GM13977 (cell line): ENCODE results near the gene CA5B.

Experiments used
- DNase-seq: peaks from one replicate; pipeline ENCODE4 v3.0.0; 2012; ENCODE audit warnings: low spot score
- in situ Hi-C: fragments of 300-500 bp; cut with MboI; formaldehyde crosslinking; loops from one replicate; pipeline ENCODE4 v1.12.0; 2022; ENCODE audit warnings: low sequenced_read_pairs, low pct_unique_long_range_greater_than_20kb, mixed read lengths, inconsistent platforms; ENCODE audit not compliant: unreplicated experiment
- TF ChIP-seq, protein P1 (sequence below): IDR thresholded peaks from 2 replicates; pipeline ENCODE4 v1.5.1; 2012; ENCODE audit warnings: mild to moderate bottlenecking, control low read depth; ENCODE audit not compliant: insufficient read depth; ENCODE audit errors: extremely low read depth, missing control alignments

Gene CA5B

DNA sequence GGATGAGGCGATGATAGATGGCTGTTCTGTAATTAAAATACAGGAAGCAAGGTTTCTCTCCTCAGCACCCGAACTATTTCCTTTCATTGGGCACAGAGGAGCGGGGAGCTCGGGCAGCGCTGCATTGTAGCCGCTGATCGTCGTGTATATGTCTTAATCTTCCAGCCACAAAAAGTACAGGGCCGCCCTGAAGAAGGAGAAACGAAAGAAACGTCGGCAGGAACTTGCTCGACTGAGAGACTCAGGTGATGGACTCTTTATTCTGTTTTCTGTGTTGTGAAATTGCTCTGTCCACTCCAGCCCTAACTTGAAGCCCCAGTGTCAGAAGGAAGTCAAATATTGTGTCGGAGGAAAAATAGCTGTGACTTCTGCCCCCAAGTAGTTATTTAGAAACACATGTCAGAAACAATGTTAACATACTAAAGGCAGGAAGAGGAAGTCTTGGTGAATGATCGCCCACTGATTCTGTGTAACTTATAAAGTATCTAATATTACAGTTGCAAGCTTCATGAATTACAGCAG, 52.8 kb downstream of the CA5B start:
- in situ Hi-C loops: no loop called here
- TF ChIP-seq, protein P1, sequence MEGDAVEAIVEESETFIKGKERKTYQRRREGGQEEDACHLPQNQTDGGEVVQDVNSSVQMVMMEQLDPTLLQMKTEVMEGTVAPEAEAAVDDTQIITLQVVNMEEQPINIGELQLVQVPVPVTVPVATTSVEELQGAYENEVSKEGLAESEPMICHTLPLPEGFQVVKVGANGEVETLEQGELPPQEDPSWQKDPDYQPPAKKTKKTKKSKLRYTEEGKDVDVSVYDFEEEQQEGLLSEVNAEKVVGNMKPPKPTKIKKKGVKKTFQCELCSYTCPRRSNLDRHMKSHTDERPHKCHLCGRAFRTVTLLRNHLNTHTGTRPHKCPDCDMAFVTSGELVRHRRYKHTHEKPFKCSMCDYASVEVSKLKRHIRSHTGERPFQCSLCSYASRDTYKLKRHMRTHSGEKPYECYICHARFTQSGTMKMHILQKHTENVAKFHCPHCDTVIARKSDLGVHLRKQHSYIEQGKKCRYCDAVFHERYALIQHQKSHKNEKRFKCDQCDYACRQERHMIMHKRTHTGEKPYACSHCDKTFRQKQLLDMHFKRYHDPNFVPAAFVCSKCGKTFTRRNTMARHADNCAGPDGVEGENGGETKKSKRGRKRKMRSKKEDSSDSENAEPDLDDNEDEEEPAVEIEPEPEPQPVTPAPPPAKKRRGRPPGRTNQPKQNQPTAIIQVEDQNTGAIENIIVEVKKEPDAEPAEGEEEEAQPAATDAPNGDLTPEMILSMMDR: no peak
- peak; percentile 29 for DNase-seq

DNA sequence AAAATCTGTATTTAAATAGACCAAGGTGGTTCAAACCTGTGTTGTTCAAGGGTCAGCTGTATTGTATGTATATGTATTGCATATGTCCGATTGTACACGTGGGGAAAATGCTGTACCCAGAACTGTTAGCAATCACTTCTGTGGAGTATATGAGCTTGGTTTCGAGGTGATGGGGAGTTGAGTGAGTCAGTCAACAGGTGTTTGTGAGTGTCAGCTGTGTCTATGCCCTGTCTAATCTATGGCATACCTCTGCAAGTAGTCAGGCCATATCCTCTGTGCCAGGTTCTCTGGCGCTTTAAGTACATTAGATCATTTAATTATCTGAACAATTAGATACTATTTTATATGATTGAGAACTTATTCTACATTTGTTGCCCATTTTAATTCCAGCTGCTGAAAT, 59.6 kb downstream of the CA5B start:
- TF ChIP-seq, protein P1: no peak
- DNase-seq: no peak
- in situ Hi-C loops: no loop called here

DNA sequence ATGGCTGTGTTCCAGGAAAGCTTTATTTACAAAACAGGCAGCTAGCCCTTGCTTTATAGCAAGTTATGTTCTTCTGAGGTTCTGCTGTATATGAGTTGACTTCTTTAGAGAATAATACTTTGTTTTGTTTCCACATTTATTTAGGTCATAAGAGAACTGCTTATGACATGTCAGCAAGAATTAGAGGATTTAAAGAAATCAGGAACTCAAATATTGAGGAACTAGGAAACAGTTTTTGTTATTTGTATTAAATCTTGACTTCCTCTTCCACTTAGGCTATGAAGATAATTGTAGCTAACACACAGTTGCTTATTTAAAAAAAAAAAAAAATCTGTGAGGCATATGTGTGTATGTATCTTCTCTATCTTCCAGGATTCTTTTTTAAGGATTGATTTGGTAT, 66.5 kb downstream of the CA5B start:
- TF ChIP-seq, protein P1: no peak
- DNase-seq: no peak
- in situ Hi-C loops: no loop called here

DNA sequence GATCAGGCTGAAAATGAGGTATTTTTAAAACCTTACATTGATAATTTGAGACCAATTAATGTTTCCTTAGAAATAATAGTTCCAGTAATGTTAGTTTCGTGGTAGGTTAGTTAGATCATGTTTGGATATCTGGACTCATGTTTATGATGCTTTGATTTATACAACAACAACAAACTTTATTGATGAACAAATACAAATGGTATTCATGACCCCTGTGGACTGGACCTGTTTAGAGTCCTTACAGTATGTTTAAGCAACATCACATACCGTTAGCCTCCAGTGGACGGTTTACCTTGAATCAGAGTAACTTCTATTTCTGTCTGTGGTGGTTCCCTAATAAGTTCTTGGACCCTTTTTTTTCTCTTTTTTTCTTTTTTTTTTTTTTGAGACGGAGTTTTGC, 70.2 kb downstream of the CA5B start:
- no peak for DNase-seq
- TF ChIP-seq, protein P1: no peak
- in situ Hi-C loops: no loop called here

DNA sequence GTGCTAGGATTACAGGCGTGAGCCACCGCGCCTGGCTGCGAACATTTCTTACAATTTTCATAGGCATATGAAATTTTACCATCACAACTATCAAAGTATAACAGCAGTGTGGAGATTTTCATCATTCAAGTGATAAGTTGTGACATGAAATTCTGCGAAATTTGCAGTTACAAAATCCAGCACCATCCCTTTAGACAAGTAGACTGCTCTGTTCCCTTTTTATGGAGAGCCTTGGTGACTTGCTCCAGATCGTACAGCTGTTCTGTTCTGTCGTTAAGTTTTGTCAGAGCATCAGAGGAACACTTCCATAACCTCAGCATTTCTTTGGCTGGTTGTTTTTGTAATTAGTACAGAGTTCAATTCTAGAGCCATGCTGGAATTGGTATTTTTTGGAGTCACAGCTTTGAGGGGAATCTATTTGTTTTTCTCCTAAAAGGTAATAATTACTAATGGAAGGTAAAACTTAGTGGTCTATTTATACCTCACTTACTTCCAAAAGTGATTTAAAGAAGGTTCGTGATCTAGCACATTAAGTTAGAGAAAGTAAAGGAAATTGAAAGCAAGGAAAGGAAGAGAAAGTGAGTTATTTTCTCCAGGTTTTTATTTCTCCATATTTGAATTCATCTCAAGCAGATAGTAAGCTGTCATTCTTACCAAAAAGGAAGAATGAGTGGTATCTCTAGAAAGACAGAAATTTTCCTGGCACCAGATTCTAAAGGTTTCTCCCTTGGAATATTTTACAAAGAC, 74.3 kb downstream of the CA5B start:
- in situ Hi-C loops: no loop called here
- TF ChIP-seq, protein P1: no peak
- no peak for DNase-seq

DNA sequence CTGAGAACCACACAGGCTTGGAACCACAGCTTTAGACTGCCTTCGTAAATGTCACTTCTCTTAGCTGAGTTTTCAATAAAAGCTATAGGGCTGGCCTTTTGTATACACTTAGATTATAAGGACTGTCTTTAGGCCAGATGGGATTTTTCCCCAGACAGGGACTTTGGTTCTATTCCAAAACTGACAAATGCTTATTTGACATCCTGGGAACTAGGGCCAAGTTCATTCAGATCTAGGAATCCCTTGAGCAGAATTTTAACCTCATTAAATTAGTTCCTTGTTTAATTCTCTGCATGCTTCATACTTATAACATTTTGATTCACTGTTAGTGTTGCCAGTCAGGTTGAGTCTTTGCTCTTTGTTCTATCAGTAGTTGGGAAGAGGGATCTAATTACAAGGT, 75.3 kb downstream of the CA5B start:
- no peak for DNase-seq
- in situ Hi-C loops: no loop called here
- TF ChIP-seq, protein P1: no peak
